GM21515 (cell line): ENCODE measurements around the gene SULF2.

Experiments used
- ATAC-seq: cut with Tn5 transposase; IDR thresholded peaks from one replicate; pipeline ENCODE4 v1.9.1; 2021; ENCODE audit not compliant: unreplicated experiment

Gene SULF2

DNA sequence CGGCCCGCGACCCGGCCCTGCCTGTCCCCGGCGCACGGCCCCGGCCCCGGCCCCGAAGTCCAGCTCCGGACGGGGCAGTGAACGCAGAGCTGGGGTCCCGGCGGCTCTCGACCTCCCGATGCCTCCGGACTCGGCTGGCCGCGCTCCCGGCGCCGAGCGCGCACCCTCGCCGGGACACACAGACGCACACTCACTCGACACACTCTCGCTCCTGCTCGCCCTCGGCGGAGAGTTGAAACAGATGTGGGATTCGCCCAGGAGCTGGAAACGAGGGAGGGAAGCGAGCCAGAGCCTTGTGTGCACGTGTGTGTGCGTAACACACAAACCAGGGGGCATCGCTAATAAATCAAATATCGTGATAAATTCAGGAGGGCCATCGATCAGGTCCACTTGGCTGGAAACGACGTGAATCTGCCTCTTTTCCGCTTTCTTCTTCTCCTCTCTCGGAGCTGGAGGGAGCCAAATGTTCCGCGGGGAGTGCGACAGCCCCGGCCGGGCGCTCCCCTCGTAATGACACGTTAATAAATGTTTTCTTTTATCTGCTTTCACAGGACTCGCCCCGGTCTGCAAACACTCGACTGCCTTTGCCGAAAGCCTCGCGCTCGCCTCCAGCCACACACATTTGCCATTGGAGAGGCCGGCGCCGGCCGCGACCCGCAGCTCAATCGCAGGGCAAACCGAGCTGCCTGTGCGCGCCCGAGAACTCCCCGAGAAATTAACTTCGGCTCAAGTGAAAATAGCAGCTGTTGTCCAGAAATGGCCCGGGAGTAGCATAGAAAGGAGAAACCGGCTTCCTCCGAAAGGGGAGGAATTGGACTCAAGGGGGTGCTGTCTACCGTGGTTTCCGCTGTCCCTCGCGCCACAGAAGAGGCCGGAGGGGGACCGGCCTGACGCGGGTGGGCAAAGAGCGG, 828 bp upstream of the SULF2 start:
- no peak for ATAC-seq

DNA sequence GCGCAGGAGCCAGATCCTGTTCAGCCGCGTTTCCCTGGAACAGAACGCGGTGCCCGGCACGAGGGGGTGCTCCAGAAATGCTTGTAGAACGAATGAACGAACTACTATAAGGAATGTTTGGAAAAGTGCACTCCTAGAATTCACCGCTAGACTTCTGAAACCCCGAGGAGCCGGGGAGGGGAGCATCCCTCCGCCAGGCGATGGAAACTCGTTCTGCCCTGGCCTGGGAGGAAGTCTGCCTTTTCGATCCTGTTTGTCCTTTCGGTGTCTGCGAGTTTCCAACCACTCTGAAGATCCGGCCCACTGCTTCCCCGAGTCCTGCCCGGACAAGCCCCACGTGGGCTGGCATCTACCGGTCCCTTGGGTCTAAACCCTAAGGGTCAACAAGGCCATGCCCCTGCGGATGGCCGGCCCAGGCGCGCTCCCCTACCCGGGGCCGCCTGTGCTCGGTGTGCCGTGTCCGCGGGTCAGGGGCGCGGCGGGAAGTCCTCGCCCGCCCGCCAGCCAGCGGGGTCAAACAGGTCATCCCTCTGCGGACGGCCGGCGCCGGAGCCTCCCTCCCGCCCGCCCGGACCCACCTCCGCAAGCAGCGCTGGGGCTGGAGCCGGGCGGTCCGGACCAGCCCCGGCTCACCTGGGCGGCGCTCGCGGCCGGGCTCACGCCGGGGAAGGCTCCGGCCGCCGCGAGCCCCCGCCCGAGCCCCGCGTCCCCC, 526 bp downstream of the SULF2 start:
- no peak for ATAC-seq

DNA sequence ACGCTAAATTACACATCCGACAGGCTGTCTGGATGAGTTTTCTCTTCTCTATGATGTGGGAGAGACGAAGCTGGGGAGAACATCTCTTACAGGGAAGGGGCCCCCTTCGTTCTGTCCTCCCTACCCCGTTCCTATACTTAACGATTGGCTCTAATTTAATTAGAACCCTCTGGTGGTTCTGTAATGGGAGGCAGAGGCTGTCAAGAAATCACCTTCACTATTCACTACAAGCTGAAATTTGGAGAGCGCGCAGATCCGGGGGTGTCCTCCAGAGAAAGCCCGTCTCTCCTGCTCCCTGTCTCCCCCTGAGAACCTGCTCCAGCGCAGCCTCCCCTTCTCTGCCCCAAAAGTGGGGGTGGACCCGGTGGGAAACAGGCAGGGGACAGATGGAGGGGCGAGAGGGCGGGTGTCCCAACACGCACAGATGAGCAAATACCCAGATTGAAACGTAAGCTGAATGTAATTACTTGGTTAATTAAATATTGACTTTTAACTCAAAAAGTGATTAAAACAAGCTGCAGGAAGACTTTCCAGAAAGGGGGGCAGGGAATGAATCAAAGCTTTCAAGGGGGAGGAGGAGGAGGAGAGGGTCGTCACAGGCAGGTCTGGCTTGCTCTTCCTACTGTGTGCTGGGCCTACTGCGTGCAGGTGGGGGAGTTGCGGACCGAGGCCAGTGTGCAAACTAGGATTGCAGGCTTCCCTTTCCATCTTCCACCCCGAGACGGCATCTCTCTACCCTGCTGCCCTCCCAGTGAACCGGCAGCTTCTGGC, 1.3 kb downstream of the SULF2 start:
- no peak for ATAC-seq

DNA sequence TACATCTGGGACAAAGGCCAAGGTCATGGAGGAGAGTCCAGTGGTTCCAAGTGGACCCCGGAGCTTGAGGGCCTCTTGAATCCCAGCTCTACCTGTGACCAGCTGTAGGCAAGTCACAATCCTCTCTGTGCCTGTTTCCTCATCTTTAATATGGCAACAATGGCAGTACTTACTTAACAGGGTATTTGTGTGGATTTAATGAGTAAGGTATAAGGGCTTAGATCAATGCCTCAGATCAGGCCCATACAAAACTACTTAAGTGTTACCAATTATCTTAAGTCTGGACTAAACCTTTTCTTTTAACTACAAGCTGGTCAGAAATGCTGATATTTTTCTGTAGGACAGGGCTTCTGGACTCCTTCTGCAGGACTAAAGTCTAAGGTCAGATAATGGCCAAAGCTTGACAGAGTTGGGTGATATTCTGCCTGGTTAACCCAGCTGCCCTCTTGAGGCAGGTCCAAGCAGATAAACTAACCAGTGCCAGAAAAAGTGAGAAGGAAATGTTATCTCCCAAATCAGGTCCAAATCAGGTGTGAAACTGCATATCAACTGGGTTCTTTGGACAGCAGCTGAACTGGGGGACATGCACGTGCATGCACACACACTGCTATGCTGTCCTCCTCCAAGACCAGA, 2.2 kb downstream of the SULF2 start:
- ATAC-seq: no peak

DNA sequence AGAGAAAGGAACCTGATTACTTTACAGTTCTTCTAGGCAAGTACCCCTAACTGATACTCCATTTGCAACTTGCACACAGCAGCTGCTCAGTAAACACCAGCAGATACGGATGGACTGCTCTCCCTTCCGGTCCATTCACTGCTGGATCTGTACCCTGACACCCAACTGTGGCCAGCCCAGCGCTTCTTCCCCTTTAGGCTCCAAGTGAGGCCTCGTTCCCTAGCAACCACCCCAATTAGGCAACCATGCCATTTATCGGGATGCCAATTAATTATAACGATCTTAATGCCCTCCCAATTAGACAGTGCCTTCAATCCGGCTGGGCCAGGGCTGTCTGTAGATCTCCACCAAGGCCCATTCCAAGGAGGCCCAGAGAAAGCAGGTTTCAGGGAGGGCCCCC, 3.2 kb downstream of the SULF2 start:
- no peak for ATAC-seq

DNA sequence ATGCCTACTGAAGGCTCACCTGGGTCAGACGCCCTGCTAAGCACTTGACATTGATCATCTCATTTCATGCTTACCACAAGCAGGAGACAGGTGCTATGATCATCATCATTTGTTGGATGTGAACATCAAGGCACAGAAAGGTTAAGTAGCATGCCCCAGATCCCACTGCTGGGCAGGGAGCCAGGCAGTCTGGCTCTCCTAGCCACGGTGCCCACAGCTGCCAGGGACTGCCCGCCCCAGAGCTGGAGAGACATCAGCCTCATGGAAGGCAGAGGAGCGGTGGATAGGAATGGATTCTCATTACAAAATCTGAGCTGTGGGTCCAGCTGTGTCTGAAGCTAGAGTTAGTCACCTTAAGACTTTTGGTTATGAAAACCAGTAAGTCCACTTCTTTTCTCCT, 3.6 kb downstream of the SULF2 start:
- ATAC-seq: no peak

DNA sequence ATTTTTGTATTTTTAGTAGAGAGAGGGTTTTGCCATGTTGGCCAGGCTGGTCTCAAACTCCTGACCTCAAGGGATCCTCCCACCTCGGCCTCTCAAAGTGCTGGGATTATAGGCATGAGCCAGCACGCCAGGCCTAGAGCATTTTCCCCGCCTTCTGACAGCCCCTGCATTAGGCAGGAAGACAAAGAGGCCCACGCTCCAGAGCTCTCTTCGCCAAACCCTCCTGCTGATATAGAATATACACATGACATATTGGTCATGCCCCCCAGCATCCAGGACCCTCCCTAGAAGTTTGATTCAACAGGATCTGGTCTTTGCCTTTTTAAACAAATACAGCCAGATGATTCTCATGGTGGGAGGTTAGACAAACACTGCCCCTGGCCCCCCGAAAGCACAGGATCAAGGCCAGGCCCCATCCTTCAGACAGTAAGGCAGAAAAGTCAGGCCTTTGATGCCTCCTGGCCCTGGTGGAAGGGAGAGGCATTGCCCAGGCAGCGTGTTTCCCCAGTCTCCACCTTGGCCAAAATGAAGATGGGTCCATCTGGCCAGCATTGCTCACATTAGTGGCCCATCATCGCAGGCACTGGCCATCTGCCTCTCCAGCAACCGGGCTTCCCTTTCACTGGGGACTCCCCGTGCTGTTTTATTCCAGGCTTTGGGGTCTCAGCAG, 4.4 kb downstream of the SULF2 start:
- ATAC-seq: no peak

DNA sequence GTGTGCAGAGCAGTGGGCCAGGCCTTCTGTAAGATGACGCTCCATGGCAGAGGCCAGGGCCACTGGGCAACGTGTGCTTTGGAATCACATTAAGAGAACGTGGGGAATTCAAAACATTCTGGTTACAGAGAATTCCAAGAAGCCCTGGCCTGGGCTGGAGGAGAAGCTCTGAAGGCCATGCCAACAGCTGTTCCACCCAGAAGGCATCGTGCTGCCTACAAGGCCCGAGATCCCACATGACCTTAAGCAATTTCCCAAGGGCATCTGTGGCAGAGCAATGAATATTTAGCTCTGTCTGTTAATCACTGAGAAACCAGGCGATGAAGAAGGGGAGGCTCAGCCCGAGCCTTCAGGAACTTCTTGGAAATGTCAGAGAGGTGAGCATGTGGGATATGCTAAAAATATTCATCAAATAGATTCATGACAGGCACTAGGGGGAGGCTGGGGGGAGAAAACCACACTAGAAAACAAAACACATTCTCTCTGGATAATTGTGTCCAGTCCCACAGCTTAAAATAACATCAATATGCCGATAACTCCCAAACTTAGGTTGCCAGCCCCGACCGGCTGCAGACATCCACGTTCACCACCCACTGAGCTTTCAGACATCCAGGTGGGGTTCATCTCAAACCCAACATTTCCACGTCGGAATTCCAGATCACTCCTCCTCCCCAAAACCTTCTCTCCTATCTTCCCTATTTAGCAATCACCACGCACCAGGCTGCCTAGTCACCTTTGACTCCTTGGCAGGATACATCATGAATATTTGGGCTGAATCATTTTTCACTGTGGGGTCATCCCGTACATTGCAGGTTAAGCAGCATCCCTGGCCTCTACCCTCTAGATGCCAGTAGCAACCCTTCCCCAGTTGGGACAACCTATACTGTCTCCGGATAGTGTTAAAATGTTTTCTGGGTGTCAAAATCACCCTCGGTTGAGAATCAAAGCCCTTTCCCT, 6.6 kb downstream of the SULF2 start:
- no peak for ATAC-seq

DNA sequence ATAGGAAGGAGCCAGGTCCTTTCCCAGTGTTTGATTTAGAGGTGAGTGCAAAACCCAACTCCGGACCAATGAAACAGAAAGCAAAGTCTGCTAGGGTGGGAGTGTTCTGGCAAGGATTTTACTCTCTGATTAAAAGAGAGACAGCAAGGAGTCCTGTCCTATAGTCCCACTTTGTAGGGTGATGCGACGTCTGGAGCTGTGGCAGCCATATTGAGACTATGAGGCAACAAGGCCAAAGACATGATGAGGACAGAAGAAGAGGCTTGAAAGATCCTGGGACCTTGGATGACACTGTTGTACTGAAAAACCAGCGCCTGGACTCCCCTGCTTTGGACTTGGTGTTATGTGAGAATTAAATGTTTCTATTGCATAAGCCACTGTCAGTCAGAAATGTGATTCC, 8.1 kb downstream of the SULF2 start:
- no peak for ATAC-seq

DNA sequence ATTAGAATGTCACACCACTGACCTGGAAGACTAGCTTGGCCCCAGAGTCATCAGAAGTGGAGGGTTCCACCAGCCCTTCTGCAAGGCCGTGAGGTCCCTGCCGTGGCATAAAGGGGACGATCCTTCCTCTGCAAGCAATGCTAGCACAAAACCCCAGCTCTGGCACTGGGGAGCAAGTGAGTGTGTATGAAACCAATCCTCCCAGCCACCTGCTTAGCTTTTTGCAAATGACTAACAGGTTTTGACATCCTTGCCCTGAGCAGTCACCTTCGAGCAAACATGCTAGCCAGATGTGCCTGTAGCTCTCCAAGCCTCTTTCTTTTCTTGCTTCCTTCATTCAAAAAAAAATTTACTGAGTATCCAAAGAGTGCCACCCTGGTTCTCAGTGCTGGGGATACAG, 8.6 kb downstream of the SULF2 start:
- no peak for ATAC-seq

DNA sequence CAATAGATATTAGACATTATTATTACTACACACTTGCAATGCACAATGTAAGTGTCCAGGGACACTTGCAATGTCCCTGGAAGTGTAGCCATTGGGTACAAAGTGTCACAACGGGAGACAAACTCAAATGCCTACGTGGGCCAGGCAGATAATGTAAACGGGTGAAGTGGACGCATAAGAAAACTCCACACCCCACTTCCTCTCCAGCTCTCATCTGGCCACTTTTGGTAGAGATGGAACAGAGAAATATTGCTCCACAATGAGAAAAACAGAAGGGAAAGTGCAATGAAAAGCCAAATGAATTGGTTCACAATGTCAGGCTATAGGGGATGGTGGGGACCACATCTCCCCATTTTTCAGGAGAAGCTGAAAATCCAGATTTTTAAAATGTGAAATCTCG, 9.4 kb downstream of the SULF2 start:
- no peak for ATAC-seq

DNA sequence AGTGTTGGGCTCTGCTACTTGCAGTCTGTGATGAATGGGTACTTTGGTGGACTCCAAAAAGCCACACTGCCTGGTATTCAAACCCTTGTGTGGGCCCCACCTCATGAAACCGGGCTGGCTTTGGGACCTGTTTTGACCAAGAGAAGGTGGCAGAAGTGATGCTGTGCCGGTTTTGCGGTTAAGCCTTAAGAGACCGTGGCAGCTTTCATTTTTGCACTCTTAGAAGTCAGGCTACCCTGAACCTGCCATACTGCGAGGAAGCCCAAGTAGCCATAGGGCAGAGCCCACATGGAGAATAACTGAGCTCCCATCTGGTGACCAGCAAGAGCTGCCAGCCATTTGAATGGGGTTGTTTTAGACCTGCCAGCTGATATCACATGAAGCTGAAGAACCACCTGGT, 10.2 kb downstream of the SULF2 start:
- no peak for ATAC-seq

DNA sequence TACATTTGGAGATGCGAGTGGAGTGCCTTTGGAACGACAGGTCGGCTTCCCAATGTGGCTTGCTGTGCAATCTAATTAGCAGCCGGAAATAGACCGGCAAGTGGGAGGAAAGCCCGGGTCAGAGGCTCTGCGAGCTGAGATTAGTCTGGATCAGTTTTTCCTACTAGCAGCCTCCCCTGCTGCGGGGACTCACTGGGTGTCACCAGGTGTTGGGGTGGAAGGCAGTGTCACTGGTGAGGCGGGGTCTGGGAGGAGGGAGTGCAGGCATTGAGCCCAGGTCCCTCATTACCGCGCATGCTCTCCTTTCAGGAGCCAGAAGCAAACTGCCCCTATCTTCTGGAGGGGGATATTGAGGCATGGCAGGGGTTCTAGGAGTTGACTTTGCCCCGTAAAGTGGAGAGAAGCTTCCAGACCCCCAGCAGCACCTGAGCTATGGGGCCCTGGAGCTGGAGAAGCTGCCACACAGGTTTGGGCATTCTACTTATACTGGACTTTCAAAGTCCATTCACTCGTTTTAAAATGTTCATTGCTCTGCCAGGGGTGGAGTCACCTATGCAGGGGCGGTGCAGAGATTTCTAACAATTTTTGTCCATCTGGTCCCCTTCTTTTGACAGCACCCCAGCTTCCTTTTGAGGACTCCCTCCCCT, 11.0 kb downstream of the SULF2 start:
- no peak for ATAC-seq

DNA sequence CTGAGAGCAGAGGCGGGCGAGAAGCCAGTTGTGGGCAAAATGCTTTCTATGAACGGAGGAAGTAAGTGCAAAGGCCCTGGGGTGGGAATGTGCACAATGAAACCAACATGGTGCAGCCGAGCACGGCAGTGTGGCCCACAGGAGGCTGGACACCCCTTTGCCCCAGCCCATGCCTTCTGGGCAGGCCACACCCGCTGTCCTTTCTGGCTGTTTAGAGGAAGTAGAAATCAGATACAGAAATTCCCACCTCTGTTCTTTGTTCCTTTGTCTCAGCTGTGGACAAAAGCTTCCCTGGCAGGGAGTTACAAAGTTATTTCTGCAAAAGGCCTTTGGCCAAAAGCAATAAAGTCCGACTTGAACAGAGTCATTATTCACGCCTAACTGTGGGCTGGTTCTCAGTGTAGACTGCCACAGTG, 11.9 kb downstream of the SULF2 start:
- ATAC-seq: no peak

DNA sequence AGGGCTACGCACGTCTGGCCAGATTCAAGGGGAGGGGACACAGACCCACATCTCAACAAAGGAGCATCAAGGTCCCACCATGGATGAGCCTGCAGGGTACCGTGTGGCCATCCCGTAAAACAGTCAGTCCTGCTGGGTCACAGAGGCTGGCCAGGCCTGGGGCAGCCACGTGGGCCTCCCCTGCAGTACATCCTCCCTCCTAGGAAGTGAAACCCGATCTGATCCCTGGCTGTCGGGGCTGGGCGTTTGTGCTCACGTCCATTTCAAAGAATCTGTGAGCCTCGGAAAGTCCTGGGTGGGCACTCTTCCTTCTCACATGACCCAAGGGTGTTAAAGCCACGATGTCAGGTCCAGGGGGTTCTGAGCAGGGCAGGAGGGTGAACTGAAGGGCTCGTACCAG, 14.3 kb downstream of the SULF2 start:
- ATAC-seq: no peak

DNA sequence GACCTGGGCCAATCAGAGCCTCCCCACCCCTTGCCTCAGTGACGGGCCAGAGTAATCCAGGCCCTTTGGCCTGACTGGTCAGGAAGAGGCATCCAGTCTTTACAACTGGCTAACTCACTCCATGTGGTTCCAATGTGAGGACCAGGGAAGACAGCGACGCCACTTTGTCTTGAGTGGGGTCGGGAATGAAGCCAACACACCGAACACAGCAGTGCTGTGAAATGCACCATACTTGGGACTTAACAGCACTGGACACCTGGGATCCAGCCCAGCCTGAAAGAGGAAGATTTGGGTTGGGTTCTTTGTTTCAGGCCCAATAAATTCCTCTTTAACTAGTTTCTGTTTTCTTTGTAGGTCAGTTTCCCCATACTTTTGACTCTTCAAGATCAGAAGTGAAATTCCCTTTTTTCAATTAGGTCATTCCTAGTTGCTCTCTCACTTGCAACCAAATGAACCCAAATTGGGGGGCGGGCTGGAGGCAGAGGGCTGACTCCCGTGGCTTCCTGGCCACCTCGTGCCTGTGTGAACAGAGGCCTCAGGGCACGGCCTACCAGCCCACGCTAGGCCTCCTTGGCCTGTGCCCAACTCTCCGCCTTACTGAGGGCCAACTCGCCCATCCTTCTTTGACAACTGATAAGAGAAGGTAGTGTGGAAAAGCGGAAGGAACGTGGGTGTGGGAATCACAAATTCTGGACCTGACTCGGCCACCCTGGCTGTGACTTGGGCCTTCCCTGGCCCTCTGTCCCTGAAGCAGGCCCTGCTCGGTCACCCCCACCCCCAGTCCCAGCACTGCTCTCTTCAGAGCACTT, 17.1 kb downstream of the SULF2 start:
- no peak for ATAC-seq

DNA sequence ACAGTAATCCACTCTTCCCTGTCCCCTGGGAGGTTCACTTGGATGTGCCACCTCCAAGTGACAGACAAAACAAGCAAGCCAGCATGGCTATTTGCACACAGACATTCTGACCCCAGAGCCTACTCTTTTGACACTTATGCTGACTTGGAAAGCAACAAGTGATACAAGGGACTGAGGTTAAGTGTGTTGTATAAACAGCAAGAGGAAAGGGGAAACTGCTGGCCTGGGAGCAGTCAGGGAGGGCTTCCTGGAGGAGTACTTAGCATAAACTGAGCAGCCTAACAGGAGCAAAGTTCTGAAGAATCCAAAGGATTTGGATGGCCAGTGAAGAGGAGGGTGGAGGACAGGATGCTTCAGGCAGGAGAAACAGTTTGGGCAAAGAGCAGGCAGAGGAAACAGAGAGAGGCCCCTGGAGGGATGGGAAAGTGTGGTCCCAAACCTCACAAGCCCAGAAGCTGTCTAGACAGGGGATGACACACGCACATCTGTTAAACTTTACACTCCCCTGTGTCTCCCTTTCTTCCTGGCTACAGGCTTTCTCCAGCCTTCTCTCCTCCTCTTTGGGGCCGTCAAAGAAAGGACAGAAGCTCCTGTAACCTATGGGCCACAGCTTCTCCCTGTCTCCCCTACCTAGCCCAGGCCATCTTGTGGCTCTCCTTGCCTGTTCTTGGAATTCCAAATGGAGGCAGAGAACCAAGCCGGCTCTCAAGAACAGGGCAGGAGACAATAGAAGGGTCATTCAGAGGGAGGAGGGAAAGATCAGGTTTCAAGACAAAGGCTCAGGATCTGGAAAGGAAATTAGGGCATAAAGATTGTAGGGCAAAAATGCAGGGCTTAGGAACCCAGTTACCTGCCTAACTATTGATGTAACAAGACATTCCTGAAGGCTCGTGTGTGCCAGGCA, 19.3 kb downstream of the SULF2 start:
- ATAC-seq: no peak
